ENCODE data around the gene CNTNAP2.
"Not testable (repeated sequence)": the region's sequence is repeated elsewhere in the genome, so short reads cannot be mapped to it uniquely, and the experiment has no call there.

Gene CNTNAP2

GRCh38 chr7:148060724-148061123, 1944.1 kb downstream of the CNTNAP2 start:
- no peak for DNase-seq

- not testable (repeated sequence) for DNase-seq
Measured at GRCh38 chr7:148078111-148078510, 1961.5 kb downstream of the CNTNAP2 start.

GRCh38 chr7:148079206-148080080, 1962.8 kb downstream of the CNTNAP2 start:
- DNase-seq = no peak

- DNase-seq = no peak
Measured at GRCh38 chr7:148083448-148083847, 1966.8 kb downstream of the CNTNAP2 start.

GRCh38 chr7:148084138-148084537, 1967.5 kb downstream of the CNTNAP2 start:
- peak; percentile 35 for DNase-seq

GRCh38 chr7:148091882-148092281, 1975.3 kb downstream of the CNTNAP2 start:
- no peak for DNase-seq

- no peak for DNase-seq
Measured at GRCh38 chr7:148093375-148094166, 1977.0 kb downstream of the CNTNAP2 start.

GRCh38 chr7:148095066-148095465, 1978.5 kb downstream of the CNTNAP2 start:
- no peak for DNase-seq

- no peak for DNase-seq
Measured at GRCh38 chr7:148104136-148104716, 1987.6 kb downstream of the CNTNAP2 start.

- DNase-seq = no peak
Measured at GRCh38 chr7:148104924-148105323, 1988.3 kb downstream of the CNTNAP2 start.

GRCh38 chr7:148105853-148106252, 1989.3 kb downstream of the CNTNAP2 start:
- no peak for DNase-seq

- DNase-seq = no peak
Measured at GRCh38 chr7:148107443-148108127, 1991.0 kb downstream of the CNTNAP2 start.

- DNase-seq = no peak
Measured at GRCh38 chr7:148108381-148108780, 1991.8 kb downstream of the CNTNAP2 start.

- DNase-seq = no peak
Measured at GRCh38 chr7:148110097-148110868, 1993.7 kb downstream of the CNTNAP2 start.

- no peak for DNase-seq
Measured at GRCh38 chr7:148114804-148115203, 1998.2 kb downstream of the CNTNAP2 start.

- no peak for DNase-seq
Measured at GRCh38 chr7:148115308-148115707, 1998.7 kb downstream of the CNTNAP2 start.

GRCh38 chr7:148116195-148116594, 1999.6 kb downstream of the CNTNAP2 start:
- DNase-seq = no peak

- no peak for DNase-seq
Measured at GRCh38 chr7:148116829-148117403, 2000.3 kb downstream of the CNTNAP2 start.

- no peak for DNase-seq
Measured at GRCh38 chr7:148118371-148118770, 2001.8 kb downstream of the CNTNAP2 start.

GRCh38 chr7:148121401-148121800, 2004.8 kb downstream of the CNTNAP2 start:
- no peak for DNase-seq

GRCh38 chr7:148121847-148122246, 2005.2 kb downstream of the CNTNAP2 start:
- DNase-seq = no peak

GRCh38 chr7:148124477-148124876, 2007.9 kb downstream of the CNTNAP2 start:
- DNase-seq = no peak
